Keratinocyte (primary cell): ENCODE data around the gene SULT4A1. TPM values are rescaled to one million over a fixed set of nuclear protein-coding genes. Genes with fewer than 3 reads are reported as not detected.

Experiments
- DNase-seq: peaks from one replicate; pipeline ENCODE4 v3.0.0-alpha.2; 2011; ENCODE audit warnings: low read depth, missing footprints, low spot score
- FAIRE-seq: peaks from 2 replicates; lab custom pipeline; 2011; peaks lifted over from hg19 to GRCh38; lab: Jason Lieb, UNC
- H2AFZ ChIP-seq: 2 replicates; pipeline ENCODE4 v1.6.0; 2012; ENCODE audit warnings: low read length, control low read depth, inconsistent platforms; ENCODE audit not compliant: control insufficient read depth
- H3K27ac ChIP-seq: 2 replicates; pipeline ENCODE4 v1.5.1; 2011; ENCODE audit warnings: low read length; ENCODE audit not compliant: control insufficient read depth, insufficient read depth
- H3K27me3 ChIP-seq: 3 replicates; pipeline ENCODE4 v1.6.0; 2011; ENCODE audit warnings: low read length; ENCODE audit not compliant: control insufficient read depth, insufficient read depth; ENCODE audit errors: extremely low read depth
- H3K36me3 ChIP-seq, 2 experiments: 2 replicates in 1 of 2; 3 replicates in 1 of 2; pipeline ENCODE4 v1.5.1; 2011; ENCODE audit warnings: low read length in 2 of 2, mild to moderate bottlenecking in 1 of 2; ENCODE audit not compliant: control insufficient read depth in 2 of 2, insufficient read depth in 2 of 2; ENCODE audit errors: extremely low read depth in 1 of 2
- H3K4me1 ChIP-seq: 3 replicates; pipeline ENCODE4 v1.5.1; 2011; ENCODE audit warnings: low read length; ENCODE audit not compliant: control insufficient read depth, insufficient read depth; ENCODE audit errors: extremely low read depth
- H3K4me2 ChIP-seq: 3 replicates; pipeline ENCODE4 v1.6.0; 2011; ENCODE audit warnings: low read depth, low read length; ENCODE audit not compliant: control insufficient read depth, insufficient read depth; ENCODE audit errors: extremely low read depth
- H3K4me3 ChIP-seq, 3 experiments: fragments of 200-600 bp in 1 of 3; sonication (generic) in 1 of 3; 2 replicates in 2 of 3; 3 replicates in 1 of 3; pipeline ENCODE4 v1.5.1; 2011 to 2016; ENCODE audit warnings: low read length in 3 of 3, mild to moderate bottlenecking in 3 of 3, control low read depth in 2 of 3, inconsistent platforms in 1 of 3, low read depth in 1 of 3, mixed read lengths in 1 of 3, mixed run types in 1 of 3, moderate library complexity in 1 of 3; ENCODE audit not compliant: control insufficient read depth in 2 of 3, insufficient read depth in 2 of 3; ENCODE audit errors: extremely low read depth in 1 of 3
- H3K79me2 ChIP-seq: 2 replicates; pipeline ENCODE4 v1.6.0; 2012; ENCODE audit warnings: low read length; ENCODE audit not compliant: control insufficient read depth, insufficient read depth
- H3K9ac ChIP-seq: 3 replicates; pipeline ENCODE4 v1.6.0; 2011; ENCODE audit warnings: low read length; ENCODE audit not compliant: control insufficient read depth, insufficient read depth; ENCODE audit errors: extremely low read depth
- H3K9me1 ChIP-seq: 3 replicates; pipeline ENCODE4 v1.6.0; 2011; ENCODE audit warnings: low read length; ENCODE audit not compliant: control insufficient read depth, insufficient read depth; ENCODE audit errors: extremely low read depth
- H3K9me3 ChIP-seq: 2 replicates; pipeline ENCODE4 v1.5.1; 2012; ENCODE audit warnings: low read depth, low read length; ENCODE audit not compliant: control insufficient read depth
- H4K20me1 ChIP-seq: 3 replicates; pipeline ENCODE4 v1.6.0; 2011; ENCODE audit warnings: low read length; ENCODE audit not compliant: control insufficient read depth, insufficient read depth; ENCODE audit errors: extremely low read depth
- CTCF ChIP-seq, 3 experiments: IDR thresholded peaks in 1 of 3; conservative IDR thresholded peaks in 1 of 3; optimal IDR thresholded peaks in 1 of 3; 2 replicates in 2 of 3; 3 replicates in 1 of 3; pipeline versions ENCODE3 to v1.5.1; 2011; ENCODE audit warnings: low read length in 3 of 3, mild to moderate bottlenecking in 3 of 3, moderate library complexity in 2 of 3, control low read depth in 1 of 3, inconsistent platforms in 1 of 3; ENCODE audit not compliant: insufficient read depth in 2 of 3; ENCODE audit errors: extremely low read depth in 1 of 3
- EZH2 ChIP-seq: IDR thresholded peaks from one replicate; pipeline ENCODE4 v1.6.1; 2012; ENCODE audit warnings: inconsistent platforms, mild to moderate bottlenecking, low read length, moderate library complexity
- dilution Hi-C: fragments of 300-500 bp; cut with MboI; formaldehyde crosslinking; loops from one replicate; pipeline ENCODE4 v1.7.0; 2020; ENCODE audit warnings: low sequenced_read_pairs; ENCODE audit not compliant: extremely low pct_ligation_motif_present
- polyA plus RNA-seq, 5 experiments: library from polyadenylated mRNA; depleted of rRNA in 3 of 5; stranded (reverse) in 3 of 5; stranded (forward) in 1 of 5; unstranded in 1 of 5; fragments of >200 nt; gene quantifications; 1 replicate in 1 of 5; 2 replicates in 3 of 5; 3 replicates in 1 of 5; pipeline versions ENCODE4 v1.2.1 to v1.2.3, GENCODE V29; 2011 to 2012; ENCODE audit warnings: missing spikeins in 2 of 5, low read depth in 1 of 5, low replicate concordance in 1 of 5

The SULT4A1 gene
- polyA plus RNA-seq, 1 donor (not counting 4 experiments of a cell fraction or from before 2014, with no cell fraction given), result 0.26 TPM

GRCh38 chr22:43812890-43813289, 49.4 kb downstream of the SULT4A1 start:
- H3K79me2 ChIP-seq, result peaks cover 9% of the 10 kb centered on the region
- FAIRE-seq (no peak), DNase-seq (no peak)
- dilution Hi-C loops, result no loop called here
- H3K4me1 ChIP-seq, result peaks cover 11% of the 10 kb centered on the region
- H3K27ac ChIP-seq, result peak overlapping the region; percentile 83
- H3K9ac ChIP-seq, result peak overlapping the region; percentile 81
- H3K9me1 ChIP-seq, result no peaks in the 10 kb centered on the region
- peak overlapping the region; percentile 93 for H2AFZ ChIP-seq
- TF ChIP-seq CTCF (optimal IDR thresholded peaks at IDR 0.05 in 1 of 3, IDR thresholded peaks at IDR 0.05 in 1 of 3, conservative IDR thresholded peaks at IDR 0.05 in 1 of 3; ENCODE audit: extremely low read depth in 1 of 3, insufficient read depth in 2 of 3, low read length in 3 of 3) (no peak), EZH2 (no peak)
- peaks cover 0 to 2% of the 10 kb centered on the region in 2 experiments for H3K36me3 ChIP-seq
- H4K20me1 ChIP-seq, result no peaks in the 10 kb centered on the region
- no peaks in the 10 kb centered on the region for H3K27me3 ChIP-seq
- no peaks in the 10 kb centered on the region for H3K9me3 ChIP-seq
- peak overlapping the region; percentile 57 to 83 (median 79) for H3K4me3 ChIP-seq
- H3K4me2 ChIP-seq, result peak overlapping the region; percentile 86

DNA sequence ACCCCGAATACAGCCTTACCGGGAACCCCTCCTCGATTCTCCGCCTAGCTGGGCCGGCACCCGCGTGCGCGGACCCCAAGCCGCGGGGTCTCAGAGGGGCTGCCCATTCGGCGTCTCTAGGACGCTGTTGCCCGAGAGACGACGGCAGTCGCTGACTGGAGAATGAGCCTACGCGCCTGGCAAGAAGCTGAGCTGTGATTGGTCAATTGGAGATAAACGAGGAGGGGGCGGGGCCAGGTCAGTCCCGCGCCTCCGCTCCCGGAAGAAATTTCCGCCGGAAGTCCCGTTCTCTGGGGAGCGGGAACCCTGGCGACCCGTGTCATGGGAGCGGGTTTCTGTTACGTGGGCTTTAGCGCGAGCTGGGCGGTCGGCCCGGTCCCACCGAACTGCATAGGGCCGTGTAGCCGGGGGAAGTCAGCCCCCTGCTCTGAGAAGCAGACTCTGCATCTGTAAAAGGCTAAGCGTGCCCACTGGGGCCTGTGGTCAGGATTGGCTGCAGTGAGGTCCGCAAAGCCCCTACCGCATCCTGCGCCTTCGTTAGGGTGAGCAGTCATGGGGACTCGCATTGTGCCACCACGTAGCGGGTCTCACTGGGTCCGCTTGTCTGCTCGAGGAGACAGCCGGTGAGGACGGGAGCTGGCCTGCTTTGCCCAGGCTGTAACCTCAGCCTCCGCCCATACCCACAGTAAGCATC, 50.0 kb downstream of the SULT4A1 start, which contains the start of gene EFCAB6:
Gene EFCAB6, minus strand, starts transcription at position 157 of the 694 bp plus-strand sequence. CDS start 29,987 bp downstream, outside the sequence.
- Histone ChIP-seq H3K4me3 (peak within 1 kb of the TSS; percentile 57 to 83 (median 79)), H3K36me3 (peaks cover 0 to 2% of the 10 kb centered on the region in 2 experiments), H3K4me1 (peaks cover 11% of the 10 kb centered on the region), H3K27ac (peak within 1 kb of the TSS; percentile 83), H2AFZ (peak within 1 kb of the TSS; percentile 96), H3K9me1 (no peaks in the 10 kb centered on the region), H3K9ac (peak within 1 kb of the TSS; percentile 81), H4K20me1 (no peaks in the 10 kb centered on the region), H3K79me2 (peaks cover 9% of the 10 kb centered on the region), H3K4me2 (peak within 1 kb of the TSS; percentile 86), H3K9me3 (no peaks in the 10 kb centered on the region), H3K27me3 (no peaks in the 10 kb centered on the region)
- FAIRE-seq (peak; percentile 26), DNase-seq (peak; percentile 53)
- TF ChIP-seq CTCF (optimal IDR thresholded peaks at IDR 0.05 in 1 of 3, IDR thresholded peaks at IDR 0.05 in 1 of 3, conservative IDR thresholded peaks at IDR 0.05 in 1 of 3; ENCODE audit: extremely low read depth in 1 of 3, insufficient read depth in 2 of 3, low read length in 3 of 3) (no peak), EZH2 (no peak)
- dilution Hi-C loops, result no loop called here
